ENCODE measurements around the gene C20orf204. TPM values are rescaled to one million over a fixed set of nuclear protein-coding genes. Genes with fewer than 3 reads are reported as not detected.

C20orf204 gene
- 1.7 and 2.6 TPM in 2 replicates for total RNA-seq

GRCh38 chr20:64035933-64036345 is at the start of gene C20orf204:
TSS of gene C20orf204 (plus strand) at chr20:64036182. CDS start at chr20:64036324, 142 bp downstream.

GRCh38 chr20:64049060-64049877 is 13.3 kb downstream of the C20orf204 start, which contains the start of gene SOX18:
TSS of gene SOX18 (minus strand) at chr20:64049639. CDS start at chr20:64049516, 123 bp downstream.

DNA sequence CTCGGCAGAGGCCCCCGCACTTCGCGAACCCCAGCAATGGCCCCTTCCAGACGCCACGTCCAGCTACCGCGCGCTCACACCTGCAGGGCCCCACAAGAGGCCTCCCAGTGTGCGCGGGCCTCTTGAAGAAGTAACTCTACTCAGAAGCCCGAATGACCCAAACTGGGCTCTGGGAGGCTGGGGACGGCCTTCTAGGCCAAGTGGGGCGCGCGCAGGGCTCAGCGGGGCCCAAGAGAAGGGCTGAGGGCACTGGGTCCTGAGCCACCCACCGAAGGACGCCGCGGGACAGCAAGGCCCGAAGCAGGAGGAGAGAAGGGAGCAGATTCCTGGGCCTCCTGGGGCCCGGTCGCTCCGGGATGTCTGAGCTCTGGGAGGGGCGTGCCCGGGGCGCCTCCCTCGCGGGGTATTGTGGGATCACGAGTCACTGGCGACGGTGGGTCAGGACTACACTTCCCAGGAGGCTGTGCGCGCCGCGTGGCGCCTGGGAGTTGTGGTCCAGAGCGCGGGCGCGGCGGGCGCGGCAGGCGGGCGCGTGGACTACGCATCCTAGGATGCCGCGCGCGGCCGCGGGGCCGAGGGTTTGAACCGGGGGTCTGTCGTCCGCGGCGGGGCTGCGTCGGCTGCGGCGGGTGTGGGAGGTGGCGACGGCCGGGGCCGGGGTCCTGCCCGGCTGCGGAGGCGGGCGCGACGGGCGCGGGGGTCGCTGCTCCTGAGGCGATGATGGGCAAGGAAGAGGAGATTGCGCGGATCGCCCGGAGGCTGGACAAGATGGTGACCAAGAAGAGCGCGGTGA is 26.8 kb downstream of the C20orf204 start, which contains the start of gene TCEA2:
Gene TCEA2, plus strand, starts transcription at position 603 of the 793 bp plus-strand sequence. Its CDS starts 115 bp downstream, at position 718.

DNA sequence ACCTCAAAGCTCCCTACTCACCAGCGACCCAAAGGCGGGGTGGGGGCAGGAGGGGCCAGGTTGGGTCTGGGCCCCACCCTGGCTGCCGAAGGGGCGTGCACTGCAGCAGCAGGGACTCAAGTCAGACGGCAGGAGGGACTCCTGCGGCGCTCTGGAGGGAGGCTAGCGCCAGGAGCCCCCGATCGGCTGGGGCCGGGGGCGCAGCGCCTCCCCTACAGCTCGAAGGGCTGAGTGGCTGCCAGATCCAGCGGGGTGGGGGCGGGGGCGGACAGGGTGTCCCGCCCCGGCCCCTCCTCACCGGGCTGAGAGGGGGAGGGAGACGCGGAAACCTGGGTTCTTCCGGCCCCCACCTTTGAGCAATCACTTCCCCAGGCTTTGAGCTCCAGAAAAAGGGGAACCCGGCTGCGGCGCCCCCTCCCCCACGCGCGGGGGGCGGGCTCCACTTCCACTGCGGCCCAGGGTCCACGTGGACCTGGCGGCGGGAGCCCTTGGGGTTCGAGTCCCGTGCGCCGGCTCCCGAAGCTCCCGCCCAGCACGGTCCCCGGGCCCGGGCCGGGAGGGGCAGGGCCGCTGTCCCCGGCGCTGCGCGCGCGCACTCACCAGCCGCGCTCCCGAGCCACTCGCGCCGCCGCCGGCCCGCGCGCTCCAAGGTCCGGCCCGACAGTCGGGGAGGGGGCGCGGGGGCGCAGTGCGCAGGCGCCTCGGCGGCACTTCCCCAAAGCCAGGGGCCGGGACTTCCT is 43.5 kb downstream of the C20orf204 start, which contains the start of gene RGS19:
Gene RGS19, minus strand, starts transcription at position 246 of the 740 bp plus-strand sequence. CDS start 2,632 bp downstream, outside the sequence.

DNA sequence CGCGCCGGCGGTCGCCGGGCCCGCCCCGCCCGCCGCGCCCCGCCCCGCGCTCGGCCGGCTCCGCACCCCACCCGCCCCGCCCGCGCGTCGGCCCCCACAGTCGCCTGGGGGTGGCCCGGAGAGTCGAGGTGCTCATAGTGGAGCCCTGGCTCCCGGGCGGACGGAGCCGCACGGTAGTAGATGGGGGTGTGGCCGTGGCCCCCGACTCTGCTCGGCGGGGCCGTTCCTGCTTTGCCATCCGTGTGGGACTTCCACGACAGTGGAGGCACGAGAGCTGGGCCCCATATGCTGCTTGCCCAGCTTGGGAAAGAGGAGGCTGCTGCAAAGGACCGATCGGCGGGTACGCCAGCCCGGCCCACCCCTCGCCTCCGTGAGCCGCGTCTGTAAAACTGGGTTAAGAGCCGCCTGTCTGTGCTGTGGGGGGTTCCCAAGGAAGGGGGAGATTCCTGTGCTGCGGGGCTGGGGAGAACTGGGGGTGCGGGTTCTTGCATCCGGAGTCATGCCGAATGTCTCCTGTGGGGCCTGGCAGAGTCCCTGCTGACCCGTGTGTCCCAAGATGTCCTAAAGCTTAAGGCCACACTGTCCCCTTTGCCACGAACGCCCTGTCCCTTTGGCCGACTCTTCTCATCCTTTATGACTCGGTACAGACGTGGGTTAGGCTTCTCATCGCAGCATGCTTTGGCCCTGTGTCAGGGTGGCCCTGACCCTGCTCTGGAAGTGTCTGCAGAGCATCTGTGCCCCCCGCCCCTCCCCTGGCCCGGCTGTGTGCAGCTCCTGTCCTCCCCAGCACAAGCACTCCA is 44.2 kb downstream of the C20orf204 start, which contains the start of gene OPRL1:
Gene OPRL1, plus strand, starts transcription at position 70 of the 800 bp plus-strand sequence. CDS start 12,639 bp downstream, outside the sequence.

GRCh38 chr20:64083804-64084684 is 48.1 kb downstream of the C20orf204 start, which contains the start of gene LKAAEAR1:
TSS of gene LKAAEAR1 (minus strand) at chr20:64084398. CDS start at chr20:64084219, 179 bp downstream.

Small RNA genes within 50 kb of the gene (small RNA-seq; reads per million reads assigned to genes)
- gene AL355803.1 (not detected), gene MIR6813 (1.5 reads per million, percentile 35 among the genes with 10 or more reads in this experiment)

Other genes with a start within 250 kb of the C20orf204 start
- 0.36 and 0.81 TPM in 2 replicates for gene ZBTB46, start 204.9 kb upstream of the C20orf204 start, total RNA-seq
- gene ABHD16B, start 174.7 kb upstream of the C20orf204 start, total RNA-seq, result not detected in 2 replicates
- gene TPD52L2, start 170.9 kb upstream of the C20orf204 start, total RNA-seq, result 96.7 and 106 TPM in 2 replicates
- gene DNAJC5, start 141.1 kb upstream of the C20orf204 start, total RNA-seq, result 63.8 and 66.5 TPM in 2 replicates
- 22.4 and 22.8 TPM in 2 replicates for gene UCKL1, start 79.8 kb upstream of the C20orf204 start, total RNA-seq
- gene ZNF512B, start 66.3 kb upstream of the C20orf204 start, total RNA-seq, result 18.5 and 23.9 TPM in 2 replicates
- 0.49 TPM in 2 replicates for gene SAMD10, start 56.5 kb upstream of the C20orf204 start, total RNA-seq
- gene PRPF6, start 55.0 kb upstream of the C20orf204 start, total RNA-seq, result 54.9 and 55.3 TPM in 2 replicates
- 0.16 and 0.24 TPM in 2 replicates for gene SOX18, start 13.5 kb downstream of the C20orf204 start, total RNA-seq
- 23.3 and 24.0 TPM in 2 replicates for gene TCEA2, start 27.0 kb downstream of the C20orf204 start, total RNA-seq
- 12.7 and 14.5 TPM in 2 replicates for gene RGS19, start 43.3 kb downstream of the C20orf204 start, total RNA-seq
- 2.4 and 3.2 TPM in 2 replicates for gene OPRL1, start 43.9 kb downstream of the C20orf204 start, total RNA-seq
- gene LKAAEAR1, start 48.2 kb downstream of the C20orf204 start, total RNA-seq, result not detected in 2 replicates
- not detected in 2 replicates for gene NPBWR2, start 71.4 kb downstream of the C20orf204 start, total RNA-seq
- gene MYT1, start 128.3 kb downstream of the C20orf204 start, total RNA-seq, result not detected in 2 replicates
- gene PCMTD2, start 219.6 kb downstream of the C20orf204 start, total RNA-seq, result 63.0 and 67.2 TPM in 2 replicates

All from hair follicle dermal papilla cell (primary cell).